ENCODE data around the gene FSTL5.
"Not testable (repeated sequence)": the region's sequence is repeated elsewhere in the genome, so short reads cannot be mapped to it uniquely, and the experiment has no call there.

FSTL5 gene

GRCh38 chr4:162163892-162164759 is at the start of gene FSTL5:
Gene FSTL5 (minus strand): TSS chr4:162164000. CDS start chr4:162111396, 52,604 bp downstream.
- DNase-seq, result peak; percentile 58

GRCh38 chr4:162209706-162210105 is 45.9 kb upstream of the FSTL5 start:
- no peak for DNase-seq

- not testable (repeated sequence) for DNase-seq
Measured at GRCh38 chr4:162203478-162203877, 39.7 kb upstream of the FSTL5 start.

GRCh38 chr4:162201673-162202072 is 37.9 kb upstream of the FSTL5 start:
- DNase-seq, result no peak

GRCh38 chr4:162170509-162170908 is 6.7 kb upstream of the FSTL5 start:
- no peak for DNase-seq

- DNase-seq, result no peak
Measured at GRCh38 chr4:162164906-162165510, 1.2 kb upstream of the FSTL5 start.

- no peak for DNase-seq
Measured at GRCh38 chr4:162162672-162163071, 1.1 kb downstream of the FSTL5 start.

GRCh38 chr4:162157241-162157640 is 6.6 kb downstream of the FSTL5 start:
- no peak for DNase-seq

- DNase-seq, result no peak
Measured at GRCh38 chr4:162154862-162155540, 8.8 kb downstream of the FSTL5 start.

GRCh38 chr4:162151850-162152249 is 11.9 kb downstream of the FSTL5 start:
- DNase-seq, result no peak

GRCh38 chr4:162151386-162151785 is 12.4 kb downstream of the FSTL5 start:
- no peak for DNase-seq

- no peak for DNase-seq
Measured at GRCh38 chr4:162149644-162150043, 14.2 kb downstream of the FSTL5 start.

GRCh38 chr4:162140051-162140683 is 23.6 kb downstream of the FSTL5 start:
- no peak for DNase-seq

GRCh38 chr4:162139412-162139811 is 24.4 kb downstream of the FSTL5 start:
- DNase-seq, result no peak

GRCh38 chr4:162131256-162131655 is 32.5 kb downstream of the FSTL5 start:
- DNase-seq, result no peak

- DNase-seq, result no peak
Measured at GRCh38 chr4:162126729-162127128, 37.1 kb downstream of the FSTL5 start.

GRCh38 chr4:162117051-162117450 is 46.7 kb downstream of the FSTL5 start:
- DNase-seq, result no peak

GRCh38 chr4:162116095-162116779 is 47.6 kb downstream of the FSTL5 start:
- DNase-seq, result no peak

GRCh38 chr4:162115333-162115732 is 48.5 kb downstream of the FSTL5 start:
- no peak for DNase-seq

- no peak for DNase-seq
Measured at GRCh38 chr4:162111078-162111477, 52.7 kb downstream of the FSTL5 start.

- DNase-seq, result no peak
Measured at GRCh38 chr4:162104459-162105124, 59.2 kb downstream of the FSTL5 start.

- not testable (repeated sequence) for DNase-seq
Measured at GRCh38 chr4:162103908-162104307, 59.9 kb downstream of the FSTL5 start.
